ENCODE measurements around the gene SNRPA.

Gene SNRPA

GRCh38 chr19:40724855-40725254 lies 26.1 kb upstream of the SNRPA start:
- TF ChIP-seq EP300 (IDR thresholded peaks at IDR 0.05; ENCODE audit: borderline replicate concordance) (no peak), MAX (IDR thresholded peaks at IDR 0.05) (no peak), TAF1 (IDR thresholded peaks at IDR 0.05; ENCODE audit: low read depth) (no peak), FOXM1 (IDR thresholded peaks at IDR 0.05; ENCODE audit: borderline replicate concordance, low read depth) (no peak), CEBPB (IDR thresholded peaks at IDR 0.05) (no peak), YY1 (IDR thresholded peaks at IDR 0.05; ENCODE audit: low read depth) (no peak), ZBTB7A (IDR thresholded peaks at IDR 0.05; ENCODE audit: low read depth) (no peak), TCF12 (IDR thresholded peaks at IDR 0.05; ENCODE audit: low read depth) (no peak), CREB1 (IDR thresholded peaks at IDR 0.05; ENCODE audit: low read depth) (no peak), USF1 (IDR thresholded peaks at IDR 0.05) (no peak)

- no peak for TF ChIP-seq CREB1 (IDR thresholded peaks at IDR 0.05; ENCODE audit: low read depth)
- no peak for TF ChIP-seq USF1 (IDR thresholded peaks at IDR 0.05)
- TF ChIP-seq TEAD4 (IDR thresholded peaks at IDR 0.05), result no peak
- no peak for TF ChIP-seq FOXM1 (IDR thresholded peaks at IDR 0.05; ENCODE audit: borderline replicate concordance, low read depth)
- no peak for TF ChIP-seq YY1 (IDR thresholded peaks at IDR 0.05; ENCODE audit: low read depth)
- TF ChIP-seq NFIC (IDR thresholded peaks at IDR 0.05), result no peak
- no peak for TF ChIP-seq RAD21 (IDR thresholded peaks at IDR 0.05; ENCODE audit: low read depth)
- no peak for TF ChIP-seq TAF1 (IDR thresholded peaks at IDR 0.05; ENCODE audit: low read depth)
- TF ChIP-seq REST (IDR thresholded peaks at IDR 0.05; ENCODE audit: low read depth), result no peak
- TF ChIP-seq MAX (IDR thresholded peaks at IDR 0.05), result no peak
- TF ChIP-seq TCF12 (IDR thresholded peaks at IDR 0.05; ENCODE audit: low read depth), result no peak
- no peak for TF ChIP-seq EP300 (IDR thresholded peaks at IDR 0.05; ENCODE audit: borderline replicate concordance)
- TF ChIP-seq ZBTB7A (IDR thresholded peaks at IDR 0.05; ENCODE audit: low read depth), result no peak
- TF ChIP-seq CEBPB (IDR thresholded peaks at IDR 0.05), result no peak
- TF ChIP-seq EGR1 (IDR thresholded peaks at IDR 0.05), result no peak
Observed at GRCh38 chr19:40726279-40726678, 24.7 kb upstream of the SNRPA start.

- TF ChIP-seq ZBTB7A (IDR thresholded peaks at IDR 0.05; ENCODE audit: low read depth), result no peak
- TF ChIP-seq FOXM1 (IDR thresholded peaks at IDR 0.05; ENCODE audit: borderline replicate concordance, low read depth), result no peak
- TF ChIP-seq CREB1 (IDR thresholded peaks at IDR 0.05; ENCODE audit: low read depth), result no peak
- no peak for TF ChIP-seq RAD21 (IDR thresholded peaks at IDR 0.05; ENCODE audit: low read depth)
- no peak for TF ChIP-seq USF1 (IDR thresholded peaks at IDR 0.05)
- TF ChIP-seq YY1 (IDR thresholded peaks at IDR 0.05; ENCODE audit: low read depth), result no peak
- no peak for TF ChIP-seq CEBPB (IDR thresholded peaks at IDR 0.05)
- no peak for TF ChIP-seq TCF12 (IDR thresholded peaks at IDR 0.05; ENCODE audit: low read depth)
- no peak for TF ChIP-seq EGR1 (IDR thresholded peaks at IDR 0.05)
- TF ChIP-seq REST (IDR thresholded peaks at IDR 0.05; ENCODE audit: low read depth), result no peak
- no peak for TF ChIP-seq MAX (IDR thresholded peaks at IDR 0.05)
- TF ChIP-seq TEAD4 (IDR thresholded peaks at IDR 0.05), result no peak
- no peak for TF ChIP-seq EP300 (IDR thresholded peaks at IDR 0.05; ENCODE audit: borderline replicate concordance)
- no peak for TF ChIP-seq TAF1 (IDR thresholded peaks at IDR 0.05; ENCODE audit: low read depth)
- no peak for TF ChIP-seq NFIC (IDR thresholded peaks at IDR 0.05)
Observed at GRCh38 chr19:40733149-40733548, 17.9 kb upstream of the SNRPA start.

GRCh38 chr19:40735013-40735771 lies 15.8 kb upstream of the SNRPA start:
- TF ChIP-seq EP300 (IDR thresholded peaks at IDR 0.05; ENCODE audit: borderline replicate concordance), result no peak
- TF ChIP-seq NFIC (IDR thresholded peaks at IDR 0.05), result no peak
- TF ChIP-seq REST (IDR thresholded peaks at IDR 0.05; ENCODE audit: low read depth), result no peak
- TF ChIP-seq ZBTB7A (IDR thresholded peaks at IDR 0.05; ENCODE audit: low read depth), result no peak
- no peak for TF ChIP-seq TEAD4 (IDR thresholded peaks at IDR 0.05)
- TF ChIP-seq CEBPB (IDR thresholded peaks at IDR 0.05), result no peak
- TF ChIP-seq CREB1 (IDR thresholded peaks at IDR 0.05; ENCODE audit: low read depth), result no peak
- no peak for TF ChIP-seq TAF1 (IDR thresholded peaks at IDR 0.05; ENCODE audit: low read depth)
- TF ChIP-seq FOXM1 (IDR thresholded peaks at IDR 0.05; ENCODE audit: borderline replicate concordance, low read depth), result no peak
- TF ChIP-seq TCF12 (IDR thresholded peaks at IDR 0.05; ENCODE audit: low read depth), result no peak
- no peak for TF ChIP-seq USF1 (IDR thresholded peaks at IDR 0.05)
- no peak for TF ChIP-seq MAX (IDR thresholded peaks at IDR 0.05)
- no peak for TF ChIP-seq EGR1 (IDR thresholded peaks at IDR 0.05)
- no peak for TF ChIP-seq YY1 (IDR thresholded peaks at IDR 0.05; ENCODE audit: low read depth)
- TF ChIP-seq RAD21 (IDR thresholded peaks at IDR 0.05; ENCODE audit: low read depth), result no peak

Measured in Ishikawa (cell line).